A673 (cell line): ENCODE data around the gene SBF2. TPM values are rescaled to one million over a fixed set of nuclear protein-coding genes. Genes with fewer than 3 reads are reported as not detected.

Experiments used
- BruUV-seq: library from RNA; stranded (reverse); fragments of 400-500 nt; replicated peaks from 2 replicates; lab custom pipeline; 2021; lab: Mats Ljungman, UMichigan
- CTCF ChIA-PET: fragments of 300-600 bp; sonication (Branson Sonifier 250); formaldehyde crosslinking; loops from one replicate; lab custom pipeline; 2022; ENCODE audit warnings: antibody characterized with exemption; lab: Charles Lee
- POLR2A ChIA-PET: fragments of 300-600 bp; sonication (Branson Sonifier 250); formaldehyde crosslinking; loops from one replicate; lab custom pipeline; 2022; ENCODE audit warnings: antibody characterized with exemption; ENCODE audit not compliant: low non-redundant PET; lab: Charles Lee
- DNase-seq: peaks from one replicate; pipeline ENCODE4 v3.0.0-alpha.2; 2015; ENCODE audit warnings: low spot score
- H3K27ac ChIP-seq: fragments of 200-600 bp; sonication (generic); 2 replicates; pipeline ENCODE4 v1.5.1; 2016; ENCODE audit warnings: mixed run types, low read depth, mild to moderate bottlenecking, mixed read lengths, antibody characterized with exemption, low read length; ENCODE audit not compliant: poor library complexity, severe bottlenecking
- H3K27me3 ChIP-seq: fragments of 200-600 bp; sonication (generic); replicated peaks from 2 replicates; pipeline ENCODE4 v1.6.1; 2017; ENCODE audit warnings: mixed run types, low read depth, mild to moderate bottlenecking, mixed read lengths, antibody characterized with exemption, low read length; ENCODE audit not compliant: insufficient read depth, poor library complexity
- H3K36me3 ChIP-seq: fragments of 200-600 bp; sonication (generic); 2 replicates; pipeline ENCODE4 v1.6.1; 2016; ENCODE audit warnings: mixed run types, mild to moderate bottlenecking, mixed read lengths, antibody characterized with exemption, low read length; ENCODE audit not compliant: insufficient read depth, poor library complexity, severe bottlenecking
- H3K4me1 ChIP-seq: fragments of 200-600 bp; sonication (generic); 2 replicates; pipeline ENCODE4 v1.6.1; 2017; ENCODE audit warnings: mixed run types, mild to moderate bottlenecking, mixed read lengths, antibody characterized with exemption, low read length; ENCODE audit not compliant: insufficient read depth, poor library complexity, severe bottlenecking
- H3K4me3 ChIP-seq: fragments of 200-600 bp; sonication (generic); 2 replicates; pipeline ENCODE4 v1.5.1; 2016; ENCODE audit warnings: low read depth, mixed run types, mild to moderate bottlenecking, mixed read lengths, low read length; ENCODE audit not compliant: poor library complexity, severe bottlenecking
- H3K9me3 ChIP-seq: fragments of 200-600 bp; sonication (generic); 2 replicates; pipeline ENCODE4 v1.6.1; 2016; ENCODE audit warnings: mixed run types, low read depth, mild to moderate bottlenecking, mixed read lengths, antibody characterized with exemption, low read length; ENCODE audit not compliant: poor library complexity, severe bottlenecking
- EZH2 ChIP-seq: fragments of 200-600 bp; sonication (generic); IDR thresholded peaks from 2 replicates; pipeline ENCODE4 v1.6.1; 2017; ENCODE audit warnings: borderline replicate concordance, low read depth, mild to moderate bottlenecking, mixed read lengths, antibody characterized with exemption, low read length; ENCODE audit not compliant: poor library complexity, severe bottlenecking
- intact Hi-C: fragments of 100-400 bp; cut with micrococcal nuclease; formaldehyde crosslinking; loops from one replicate; pipeline ENCODE4 v1.10.0; 2022; ENCODE audit not compliant: unreplicated experiment
- total RNA-seq: library from RNA; stranded (reverse); gene quantifications from 2 replicates; pipeline ENCODE4 v1.2.3, GENCODE V29; 2021
- TF ChIP-seq, protein P1 (sequence below): fragments of 300-800, 200-600 bp; sonication (generic); conservative IDR thresholded peaks from 2 replicates; pipeline ENCODE4 v1.5.1; 2017; ENCODE audit warnings: low read depth, mild to moderate bottlenecking, antibody characterized with exemption, low read length, moderate library complexity, mixed read lengths

Gene SBF2
- total RNA-seq, 1 experiment from 2014 or later, result 31.8 TPM

DNA sequence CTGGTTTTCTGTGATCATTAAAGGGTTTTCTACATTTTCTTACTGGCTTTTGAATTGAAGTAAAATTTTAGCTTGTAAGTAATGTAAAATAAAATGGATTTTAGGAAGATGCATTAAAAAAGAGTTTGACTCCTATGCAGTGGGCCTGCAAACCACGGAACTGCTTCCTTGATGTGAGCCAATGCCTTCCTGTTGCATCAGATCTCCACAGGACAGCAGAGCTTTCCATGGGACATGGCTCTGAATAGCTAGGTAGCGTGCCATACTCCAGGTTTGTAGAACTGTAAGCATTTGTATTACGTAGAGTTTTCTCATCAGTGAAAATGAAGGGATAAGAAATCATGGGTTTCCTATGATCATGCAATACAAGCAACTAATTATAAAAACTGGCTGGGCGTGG lies 496.7 kb downstream of the SBF2 start:
- POLR2A ChIA-PET, result no interaction called here
- intact Hi-C loops, result no loop called here
- H3K27me3 ChIP-seq, result no peaks in the 10 kb centered on the region

DNA sequence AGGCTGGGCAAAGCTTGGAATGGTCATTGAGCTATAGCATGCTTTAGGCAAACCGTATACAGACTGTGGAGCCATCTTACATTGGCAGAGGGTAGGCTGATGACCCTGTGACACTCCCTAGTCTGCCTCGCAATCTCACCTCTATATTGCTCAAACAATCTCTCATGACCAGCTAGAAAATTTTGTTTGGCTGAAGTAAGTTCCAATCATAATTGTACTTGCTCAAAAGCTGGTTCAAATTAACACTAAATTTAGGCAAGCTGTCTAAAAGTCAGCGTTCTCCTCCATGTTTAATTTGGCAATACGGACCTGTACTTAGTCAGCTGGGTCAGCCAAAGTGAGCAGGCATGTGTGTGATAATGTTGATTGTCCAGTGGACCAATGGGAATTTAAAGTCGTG lies 497.2 kb downstream of the SBF2 start:
- CTCF ChIA-PET, result no interaction called here
- Histone ChIP-seq H3K4me1 (peaks cover 3% of the 10 kb centered on the region), H3K4me3 (no peak overlapping the region), H3K27ac (no peak overlapping the region), H3K36me3 (no peaks in the 10 kb centered on the region), H3K27me3 (no peaks in the 10 kb centered on the region), H3K9me3 (no peaks in the 10 kb centered on the region)
- BruUV-seq, result no TSS peak
- no peak for TF ChIP-seq EZH2
- TF ChIP-seq, protein P1, sequence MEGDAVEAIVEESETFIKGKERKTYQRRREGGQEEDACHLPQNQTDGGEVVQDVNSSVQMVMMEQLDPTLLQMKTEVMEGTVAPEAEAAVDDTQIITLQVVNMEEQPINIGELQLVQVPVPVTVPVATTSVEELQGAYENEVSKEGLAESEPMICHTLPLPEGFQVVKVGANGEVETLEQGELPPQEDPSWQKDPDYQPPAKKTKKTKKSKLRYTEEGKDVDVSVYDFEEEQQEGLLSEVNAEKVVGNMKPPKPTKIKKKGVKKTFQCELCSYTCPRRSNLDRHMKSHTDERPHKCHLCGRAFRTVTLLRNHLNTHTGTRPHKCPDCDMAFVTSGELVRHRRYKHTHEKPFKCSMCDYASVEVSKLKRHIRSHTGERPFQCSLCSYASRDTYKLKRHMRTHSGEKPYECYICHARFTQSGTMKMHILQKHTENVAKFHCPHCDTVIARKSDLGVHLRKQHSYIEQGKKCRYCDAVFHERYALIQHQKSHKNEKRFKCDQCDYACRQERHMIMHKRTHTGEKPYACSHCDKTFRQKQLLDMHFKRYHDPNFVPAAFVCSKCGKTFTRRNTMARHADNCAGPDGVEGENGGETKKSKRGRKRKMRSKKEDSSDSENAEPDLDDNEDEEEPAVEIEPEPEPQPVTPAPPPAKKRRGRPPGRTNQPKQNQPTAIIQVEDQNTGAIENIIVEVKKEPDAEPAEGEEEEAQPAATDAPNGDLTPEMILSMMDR, result no peak
- POLR2A ChIA-PET, result no interaction called here
- intact Hi-C loops, result no loop called here
- DNase-seq, result no peak

More for the DNA sequence above, 496.7 kb downstream of the SBF2 start:
- TF ChIP-seq, protein P1, result no peak
- TF ChIP-seq EZH2, result no peak
- Histone ChIP-seq H3K36me3 (no peaks in the 10 kb centered on the region), H3K27ac (no peak overlapping the region), H3K4me3 (no peak overlapping the region), H3K9me3 (no peaks in the 10 kb centered on the region), H3K4me1 (peaks cover 8% of the 10 kb centered on the region)
- CTCF ChIA-PET, result no interaction called here
- no TSS peak for BruUV-seq
- DNase-seq, result no peak

DNA sequence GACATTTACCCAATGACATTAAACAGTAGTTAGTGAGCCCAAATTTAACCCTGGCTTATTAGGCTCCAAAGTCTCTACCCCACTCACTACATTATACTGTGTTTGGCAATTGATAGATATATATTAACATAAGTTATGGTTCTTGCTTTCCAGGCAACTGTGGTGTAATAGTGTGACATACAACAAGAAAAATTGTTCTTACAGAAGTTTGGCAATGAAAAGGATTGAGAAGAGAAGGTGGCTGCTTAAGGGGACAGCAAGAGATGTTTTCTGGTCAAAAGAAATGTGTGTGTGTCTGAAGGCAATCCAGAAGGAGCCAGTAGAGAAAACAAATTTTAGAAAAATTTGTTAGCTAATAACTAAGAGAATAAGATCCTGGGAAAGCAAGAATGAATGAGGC lies 497.8 kb downstream of the SBF2 start:
- no peaks in the 10 kb centered on the region for H3K36me3 ChIP-seq
- intact Hi-C loops, result no loop called here
- no peak for DNase-seq
- H3K27me3 ChIP-seq, result no peaks in the 10 kb centered on the region
- H3K4me3 ChIP-seq, result no peak overlapping the region
- ChIA-PET POLR2A (no interaction called here), CTCF (no interaction called here)
- H3K4me1 ChIP-seq, result no peaks in the 10 kb centered on the region
- H3K9me3 ChIP-seq, result no peaks in the 10 kb centered on the region
- no peak overlapping the region for H3K27ac ChIP-seq
- BruUV-seq, result no TSS peak
- TF ChIP-seq, protein P1, result no peak
- TF ChIP-seq EZH2, result no peak
